Stimulated activated CD4-positive, alpha-beta T cell treated with anti-CD3 and anti-CD28 coated beads, Interleukin-4, amount 100 ng/mL, for 4 hours (primary cell): ENCODE measurements around the gene CNBP.

ENCODE experiments used
- DNase-seq, 2 experiments: peaks; one replicate each; pipeline ENCODE4 v3.0.0-alpha.2; 2020

The CNBP gene

GRCh38 chr3:129130291-129130813, 53.3 kb downstream of the CNBP start:
- DNase-seq, result no peak

DNA sequence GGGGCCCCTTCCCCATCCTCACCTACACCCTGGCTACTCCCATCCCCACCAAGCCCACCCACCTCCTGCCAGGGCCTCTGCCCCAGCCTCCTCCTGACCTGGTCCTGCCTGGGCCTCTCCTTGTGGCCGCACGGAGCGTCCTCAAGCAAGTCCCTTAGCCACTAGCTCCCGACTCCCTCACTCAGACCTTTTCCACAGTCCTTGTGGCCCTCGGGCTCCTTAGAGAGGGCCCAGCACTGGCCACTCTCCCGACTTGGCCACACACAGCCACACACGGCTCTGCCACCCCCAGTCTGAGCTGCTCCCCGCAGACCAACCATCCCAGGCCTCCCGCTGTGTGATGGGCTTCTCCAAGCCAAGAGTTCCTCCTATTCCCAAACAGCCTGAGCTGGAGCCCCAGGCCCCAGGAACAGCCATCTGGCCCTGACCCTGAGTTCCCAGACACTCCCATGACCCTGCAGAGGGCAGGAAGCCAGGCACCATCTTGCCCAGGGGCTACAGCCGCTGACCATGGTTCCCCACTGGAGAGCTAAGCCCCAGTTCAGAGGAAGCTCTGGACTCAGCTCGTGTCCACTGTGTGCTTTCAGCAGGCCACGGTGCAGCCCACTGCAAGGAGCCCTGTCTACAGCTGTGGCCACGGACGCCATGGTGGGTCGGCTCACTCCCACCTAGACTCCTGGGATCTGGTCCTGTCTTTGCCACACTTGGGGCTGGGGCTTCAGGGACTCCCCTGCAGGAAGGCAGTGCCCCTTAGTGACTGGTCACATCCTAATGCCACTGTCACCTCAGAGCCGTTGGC, 55.1 kb downstream of the CNBP start:
- DNase-seq, result no peak

DNA sequence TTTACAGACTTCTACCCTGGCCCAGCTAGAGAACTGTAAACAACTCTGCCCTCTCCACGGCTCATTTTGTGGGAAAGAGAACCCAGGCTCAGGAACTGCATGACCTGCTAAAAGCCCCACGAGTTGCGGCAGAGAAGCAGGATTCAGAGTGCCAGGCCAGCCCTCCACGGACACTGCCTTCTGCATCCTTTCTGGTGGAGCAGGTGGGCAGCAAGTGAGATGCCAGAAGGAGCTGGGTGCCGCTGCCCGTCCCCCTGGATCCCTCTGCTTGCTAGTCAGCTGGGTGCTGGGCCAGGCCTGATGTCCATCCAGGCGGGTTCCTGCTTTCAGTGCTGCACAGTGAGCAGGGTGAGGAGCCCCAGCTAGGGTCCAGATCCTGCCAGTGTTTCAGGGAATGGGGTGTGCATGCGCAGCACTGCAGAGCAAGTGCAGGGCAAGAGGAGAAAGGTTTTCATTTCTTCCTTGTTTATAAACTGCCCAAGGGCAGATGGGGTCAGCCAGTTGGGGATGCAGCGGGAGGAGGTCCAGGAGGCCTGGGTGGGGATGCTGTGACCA, 56.9 kb downstream of the CNBP start:
- no peak for DNase-seq

DNA sequence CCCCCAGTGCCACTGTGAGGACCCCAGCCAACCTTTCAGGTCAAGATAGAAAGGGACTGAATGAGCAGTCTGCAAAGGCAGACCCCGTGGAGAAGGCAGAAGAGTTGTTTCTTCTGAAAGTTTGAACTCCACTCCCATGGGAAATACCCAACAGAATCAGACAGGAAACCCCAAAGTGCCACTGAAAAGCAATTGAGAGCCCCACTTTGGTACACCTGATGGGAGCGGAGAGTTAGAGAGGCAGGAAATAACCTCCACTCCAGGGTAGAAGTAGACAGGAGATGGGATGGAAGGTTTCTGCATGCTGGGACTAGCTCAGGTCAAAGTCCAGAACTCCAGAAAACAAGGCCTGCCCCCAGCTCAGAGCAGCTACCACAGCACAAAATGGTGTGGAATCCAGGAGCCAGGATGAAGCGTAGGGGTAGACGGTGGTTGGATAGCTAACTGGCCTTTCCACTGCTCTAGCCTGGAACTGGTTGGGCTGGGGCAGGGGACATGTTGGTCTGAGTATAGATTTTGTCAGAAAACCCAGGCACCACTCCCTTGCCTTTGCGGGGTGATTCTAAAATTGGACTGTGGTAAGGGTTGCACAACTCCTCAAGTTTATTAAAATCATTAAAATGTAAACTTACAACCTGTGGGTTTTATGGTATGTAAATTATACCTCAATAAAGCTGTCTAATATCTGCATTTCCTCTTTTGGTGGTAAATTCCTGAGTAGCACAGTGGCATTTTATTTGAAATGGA, 60.2 kb downstream of the CNBP start:
- no peak for DNase-seq

- no peak for DNase-seq
These were observed 61.2 kb downstream of the CNBP start for GRCh38 chr3:129122412-129123011.

GRCh38 chr3:129121792-129122411, 61.8 kb downstream of the CNBP start, which contains the start of gene RAB43:
Gene RAB43, minus strand, starts transcription at chr3:129121804. Its CDS starts 315 bp downstream, at chr3:129121489.
- DNase-seq, result peak; percentile 83 to 86

- peak in 1 of 2 experiments; percentile 72 for DNase-seq
These were observed 62.5 kb downstream of the CNBP start for GRCh38 chr3:129121016-129121791.

DNA sequence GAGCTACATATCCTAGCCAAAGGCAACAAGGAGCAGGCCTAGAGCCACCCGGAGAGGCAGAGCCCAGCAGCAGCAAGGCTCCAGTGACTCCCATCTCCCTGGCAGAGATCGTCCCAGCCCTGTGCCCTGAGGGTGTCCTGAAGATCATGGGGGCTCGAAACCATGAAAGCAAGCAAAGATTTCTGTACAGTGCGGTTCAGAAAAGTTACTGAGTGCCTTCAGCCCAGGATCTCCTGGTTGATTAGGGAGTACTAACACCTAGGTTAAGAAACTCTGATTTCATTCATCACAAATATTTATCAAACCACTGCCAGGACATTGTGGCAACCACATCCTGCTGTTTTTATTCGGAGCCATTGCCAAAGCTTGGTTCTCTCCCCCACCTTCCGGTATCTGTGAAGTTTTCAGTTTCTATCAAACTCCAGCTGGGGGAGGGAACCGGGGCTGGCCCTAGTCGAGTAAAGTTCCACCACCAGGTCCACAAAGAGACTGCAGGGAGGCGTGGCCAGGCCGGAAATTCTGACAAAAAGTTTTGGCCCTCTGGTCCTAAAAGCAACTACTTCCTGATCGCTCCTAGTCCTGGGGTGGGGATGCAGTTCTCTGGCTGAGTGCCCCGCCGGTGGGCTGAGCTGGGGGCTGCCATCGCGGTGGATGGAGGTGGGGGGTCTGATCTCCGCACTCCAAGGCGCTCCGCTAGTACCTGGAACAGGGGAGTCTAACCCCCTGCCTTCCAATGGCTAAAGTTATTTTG, 63.3 kb downstream of the CNBP start:
- DNase-seq, result peak; percentile 78 to 88

- DNase-seq, result no peak
These were observed 64.2 kb downstream of the CNBP start for GRCh38 chr3:129119365-129120100.

- peak in 1 of 2 experiments; percentile 40 for DNase-seq
These were observed 65.0 kb downstream of the CNBP start for GRCh38 chr3:129118745-129119144.
